H1 (cell line): ENCODE results near the gene PPARA. TPM values are rescaled to one million over a fixed set of nuclear protein-coding genes. Genes with fewer than 3 reads are reported as not detected.

Source experiments
- CHD7 ChIP-seq: fragments of 300-600 bp; sonication (generic); IDR thresholded peaks from 2 replicates; pipeline ENCODE4 v1.7.1; 2012; ENCODE audit warnings: low read length, moderate library complexity, mild to moderate bottlenecking, inconsistent platforms; ENCODE audit not compliant: insufficient replicate concordance
- CTCF ChIP-seq, 3 experiments: IDR thresholded peaks; 1 replicate in 2 of 3; 2 replicates in 1 of 3; pipeline versions ENCODE4 v1.5.1 to v1.6.1; 2011; ENCODE audit warnings: low read length in 3 of 3, mild to moderate bottlenecking in 3 of 3, inconsistent platforms in 2 of 3, low read depth in 1 of 3, moderate library complexity in 1 of 3; ENCODE audit not compliant: insufficient read depth in 1 of 3; ENCODE audit errors: control extremely low read depth in 1 of 3
- MAFK ChIP-seq: IDR thresholded peaks from 2 replicates; pipeline ENCODE4 v1.6.1; 2012; ENCODE audit warnings: low read depth, mild to moderate bottlenecking, improper control_type of control experiment, low read length
- SRF ChIP-seq: IDR thresholded peaks from 2 replicates; pipeline ENCODE4 v1.6.1; 2011; ENCODE audit warnings: mild to moderate bottlenecking, low read depth, low read length, moderate library complexity
- TAF1 ChIP-seq: IDR thresholded peaks from 2 replicates; pipeline ENCODE4 v1.6.1; 2011; ENCODE audit warnings: mild to moderate bottlenecking, low read depth, low read length
- polyA plus RNA-seq, 7 experiments: library from polyadenylated mRNA; depleted of rRNA in 3 of 7; stranded (reverse) in 5 of 7; unstranded in 2 of 7; fragments of >200 nt in 5 of 7; fragments of 200-250 nt in 2 of 7; gene quantifications; 1 replicate in 5 of 7; 2 replicates in 1 of 7; 4 replicates in 1 of 7; pipeline versions ENCODE4 v1.2.1 to v1.2.3, GENCODE V29; 2011 to 2013; ENCODE audit warnings: missing spikeins in 2 of 7, mixed read lengths in 2 of 7
- total RNA-seq: library from RNA; stranded (reverse); fragmentation: NEBNext Ultra II Directional; extraction: Animal tissue kit (Norgen Biotek cat#: 25700); gene quantifications from 2 replicates; pipeline ENCODE4 v1.2.1, GENCODE V29; 2021

The PPARA gene
- total and polyA plus RNA-seq, 2 of the 8 experiments (the other 6 are each of a cell fraction or from before 2014, with no cell fraction given): 3.1 to 8.2 TPM

GRCh38 chr22:46138058-46138797, 12.1 kb upstream of the PPARA start (continued):
- TF ChIP-seq CHD7: no peak
- TF ChIP-seq CTCF (IDR thresholded peaks at IDR 0.05; ENCODE audit: control extremely low read depth in 1 of 3, insufficient read depth in 1 of 3, low read depth in 1 of 3, low read length in 3 of 3): no peak
- no peak for TF ChIP-seq TAF1
- no peak for TF ChIP-seq SRF
- no peak for TF ChIP-seq MAFK
- TF ChIP-seq, all 59 proteins: peak for 0
